Neural cell (in vitro differentiated cells): ENCODE measurements around the gene TMEM254. TPM values are rescaled to one million over a fixed set of nuclear protein-coding genes. Genes with fewer than 3 reads are reported as not detected.

Experiments used
- H2AFZ ChIP-seq: fragments of 200-600, 300-800 bp; sonication (generic), shearing (Covaris generic); 2 replicates; pipeline ENCODE4 v1.6.0; 2014; ENCODE audit warnings: low read depth, mild to moderate bottlenecking, antibody characterized with exemption, low read length, moderate library complexity
- H3F3A ChIP-seq: fragments of 200-600 bp; shearing (Covaris generic); 2 replicates; pipeline ENCODE4 v1.6.1; 2016; ENCODE audit warnings: mild to moderate bottlenecking, moderate library complexity, mixed read lengths, antibody characterized with exemption, low read length; ENCODE audit not compliant: insufficient read depth, poor library complexity, severe bottlenecking
- H3K27ac ChIP-seq: fragments of 200-600, 300-800 bp; sonication (generic), shearing (Covaris generic); 2 replicates; pipeline ENCODE4 v1.5.1; 2014; ENCODE audit warnings: mild to moderate bottlenecking, low read length, moderate library complexity
- H3K27me3 ChIP-seq: fragments of 300-800, 200-600 bp; sonication (generic), shearing (Covaris generic); 2 replicates; pipeline ENCODE4 v1.6.0; 2014; ENCODE audit warnings: mild to moderate bottlenecking, low read depth, low read length, moderate library complexity; ENCODE audit not compliant: insufficient read depth
- H3K36me3 ChIP-seq: fragments of 300-800, 200-600 bp; sonication (generic), shearing (Covaris generic); 2 replicates; pipeline ENCODE4 v1.5.1; 2014; ENCODE audit warnings: mild to moderate bottlenecking, antibody characterized with exemption, low read length, moderate library complexity; ENCODE audit not compliant: insufficient read depth
- H3K4me2 ChIP-seq: fragments of 300-800, 200-600 bp; sonication (generic), shearing (Covaris generic); 2 replicates; pipeline ENCODE4 v1.6.0; 2014; ENCODE audit warnings: mild to moderate bottlenecking, low read length
- H3K4me3 ChIP-seq: fragments of 300-800, 200-600 bp; sonication (generic), shearing (Covaris generic); 2 replicates; pipeline ENCODE4 v1.5.1; 2014; ENCODE audit warnings: mild to moderate bottlenecking, low read length, moderate library complexity
- H3K79me2 ChIP-seq: fragments of 200-600 bp; shearing (Covaris generic); replicated peaks from 2 replicates; pipeline ENCODE4 v1.6.0; 2014; ENCODE audit warnings: mild to moderate bottlenecking, low read length, moderate library complexity; ENCODE audit not compliant: insufficient read depth
- H3K9ac ChIP-seq: fragments of 300-800, 200-600 bp; sonication (generic), shearing (Covaris generic); 2 replicates; pipeline ENCODE4 v1.6.1; 2016; ENCODE audit warnings: mild to moderate bottlenecking, low read length, mixed read lengths
- H3K9me2 ChIP-seq: fragments of 200-600 bp; shearing (Covaris generic); 2 replicates; pipeline ENCODE4 v1.6.1; 2016; ENCODE audit warnings: mild to moderate bottlenecking, low read length, mixed read lengths; ENCODE audit not compliant: insufficient read depth
- H3K9me3 ChIP-seq: fragments of 200-600, 300-800 bp; sonication (generic), shearing (Covaris generic); 2 replicates; pipeline ENCODE4 v1.6.1; 2016; ENCODE audit warnings: mild to moderate bottlenecking, mixed run types, low read length, moderate library complexity, mixed read lengths
- H4K20me1 ChIP-seq: fragments of 200-600 bp; shearing (Covaris generic); 2 replicates; pipeline ENCODE4 v1.6.1; 2016; ENCODE audit warnings: mild to moderate bottlenecking, mixed run types; ENCODE audit not compliant: insufficient read depth
- EP300 ChIP-seq: fragments of 450-650 bp; conservative IDR thresholded peaks from 2 replicates; pipeline ENCODE4 v1.6.1; 2014; ENCODE audit warnings: antibody characterized with exemption, mild to moderate bottlenecking, moderate library complexity; ENCODE audit not compliant: poor library complexity, severe bottlenecking
- EZH2 ChIP-seq: fragments of 200-600, 300-800 bp; shearing (Covaris generic), sonication (generic); IDR thresholded peaks from 2 replicates; pipeline ENCODE4 v1.6.1; 2014; ENCODE audit warnings: antibody characterized with exemption, low read length, borderline replicate concordance, mild to moderate bottlenecking; ENCODE audit not compliant: insufficient read depth, poor library complexity, severe bottlenecking
- MXI1 ChIP-seq: fragments of 450-650 bp; conservative IDR thresholded peaks from 2 replicates; pipeline ENCODE4 v1.6.1; 2014; ENCODE audit warnings: antibody characterized with exemption, mild to moderate bottlenecking; ENCODE audit not compliant: poor library complexity, severe bottlenecking
- POLR2AphosphoS5 ChIP-seq: IDR thresholded peaks from 2 replicates; pipeline ENCODE4 v1.6.1; 2012
- RAD21 ChIP-seq: fragments of 450-650 bp; conservative IDR thresholded peaks from 2 replicates; pipeline ENCODE4 v1.6.1; 2014; ENCODE audit warnings: antibody characterized with exemption, mild to moderate bottlenecking, moderate library complexity
- SMC3 ChIP-seq: fragments of 450-650 bp; conservative IDR thresholded peaks from 2 replicates; pipeline ENCODE4 v1.6.1; 2014; ENCODE audit warnings: antibody characterized with exemption, mild to moderate bottlenecking, moderate library complexity; ENCODE audit not compliant: poor library complexity
- TAF1 ChIP-seq: IDR thresholded peaks from 2 replicates; pipeline ENCODE4 v1.6.1; 2012; ENCODE audit warnings: low read depth
- polyA plus RNA-seq: library from polyadenylated mRNA; depleted of rRNA; stranded (reverse); fragments of >200 nt; gene quantifications from 2 replicates; pipeline ENCODE4 v1.2.3, GENCODE V29; 2014
- TF ChIP-seq, protein P1 (sequence below): fragments of 450-650 bp; IDR thresholded peaks from 2 replicates; pipeline ENCODE4 v1.5.1; 2014; ENCODE audit warnings: antibody characterized with exemption, mild to moderate bottlenecking, moderate library complexity; ENCODE audit not compliant: poor library complexity, severe bottlenecking
- TF ChIP-seq, protein P2 (sequence below): IDR thresholded peaks from 2 replicates; pipeline ENCODE4 v1.6.1; 2012; ENCODE audit warnings: borderline replicate concordance

Gene TMEM254
- polyA plus RNA-seq, 1 donor from 2014 or later, result 24.3 TPM

DNA sequence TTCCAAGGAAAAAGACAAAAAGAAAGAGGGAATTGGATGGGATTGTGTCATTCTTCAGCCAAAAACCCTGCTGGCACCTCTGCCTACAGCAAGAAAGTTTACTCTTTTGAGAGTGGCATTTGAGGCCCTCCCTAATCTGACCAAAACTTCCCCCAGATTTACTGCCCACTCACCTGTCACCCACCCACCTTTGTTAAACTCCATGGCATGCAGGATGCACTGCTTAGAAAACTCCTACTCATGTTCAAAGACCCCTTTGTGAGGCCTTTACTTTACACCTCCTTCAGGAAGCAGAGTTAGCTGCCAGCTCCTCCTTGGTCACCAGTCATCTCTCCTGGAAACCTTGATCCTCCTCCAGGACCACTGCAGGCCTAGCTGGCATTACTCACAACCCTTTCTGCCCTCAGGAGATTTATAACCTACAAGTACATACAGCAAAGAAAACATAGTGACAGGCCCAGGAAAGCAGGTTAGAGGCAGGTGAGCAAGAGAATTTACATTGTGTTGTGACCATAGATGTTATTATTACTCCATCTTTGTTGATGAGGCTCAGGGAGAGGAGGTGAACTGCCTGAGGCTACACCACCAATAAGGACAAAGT, 43.7 kb downstream of the TMEM254 start:
- no peak overlapping the region for H3K4me2 ChIP-seq
- H3K9me2 ChIP-seq, result no peaks in the 10 kb centered on the region
- no peak overlapping the region for H2AFZ ChIP-seq
- H4K20me1 ChIP-seq, result no peaks in the 10 kb centered on the region
- no peaks in the 10 kb centered on the region for H3K27me3 ChIP-seq
- no peak overlapping the region for H3K27ac ChIP-seq
- no peak overlapping the region for H3K4me3 ChIP-seq
- TF ChIP-seq POLR2AphosphoS5 (no peak), RAD21 (no peak), EP300 (no peak), SMC3 (no peak), TAF1 (no peak), EZH2 (no peak), MXI1 (no peak)
- TF ChIP-seq, protein P1, sequence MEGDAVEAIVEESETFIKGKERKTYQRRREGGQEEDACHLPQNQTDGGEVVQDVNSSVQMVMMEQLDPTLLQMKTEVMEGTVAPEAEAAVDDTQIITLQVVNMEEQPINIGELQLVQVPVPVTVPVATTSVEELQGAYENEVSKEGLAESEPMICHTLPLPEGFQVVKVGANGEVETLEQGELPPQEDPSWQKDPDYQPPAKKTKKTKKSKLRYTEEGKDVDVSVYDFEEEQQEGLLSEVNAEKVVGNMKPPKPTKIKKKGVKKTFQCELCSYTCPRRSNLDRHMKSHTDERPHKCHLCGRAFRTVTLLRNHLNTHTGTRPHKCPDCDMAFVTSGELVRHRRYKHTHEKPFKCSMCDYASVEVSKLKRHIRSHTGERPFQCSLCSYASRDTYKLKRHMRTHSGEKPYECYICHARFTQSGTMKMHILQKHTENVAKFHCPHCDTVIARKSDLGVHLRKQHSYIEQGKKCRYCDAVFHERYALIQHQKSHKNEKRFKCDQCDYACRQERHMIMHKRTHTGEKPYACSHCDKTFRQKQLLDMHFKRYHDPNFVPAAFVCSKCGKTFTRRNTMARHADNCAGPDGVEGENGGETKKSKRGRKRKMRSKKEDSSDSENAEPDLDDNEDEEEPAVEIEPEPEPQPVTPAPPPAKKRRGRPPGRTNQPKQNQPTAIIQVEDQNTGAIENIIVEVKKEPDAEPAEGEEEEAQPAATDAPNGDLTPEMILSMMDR, result no peak
- TF ChIP-seq, protein P2, sequence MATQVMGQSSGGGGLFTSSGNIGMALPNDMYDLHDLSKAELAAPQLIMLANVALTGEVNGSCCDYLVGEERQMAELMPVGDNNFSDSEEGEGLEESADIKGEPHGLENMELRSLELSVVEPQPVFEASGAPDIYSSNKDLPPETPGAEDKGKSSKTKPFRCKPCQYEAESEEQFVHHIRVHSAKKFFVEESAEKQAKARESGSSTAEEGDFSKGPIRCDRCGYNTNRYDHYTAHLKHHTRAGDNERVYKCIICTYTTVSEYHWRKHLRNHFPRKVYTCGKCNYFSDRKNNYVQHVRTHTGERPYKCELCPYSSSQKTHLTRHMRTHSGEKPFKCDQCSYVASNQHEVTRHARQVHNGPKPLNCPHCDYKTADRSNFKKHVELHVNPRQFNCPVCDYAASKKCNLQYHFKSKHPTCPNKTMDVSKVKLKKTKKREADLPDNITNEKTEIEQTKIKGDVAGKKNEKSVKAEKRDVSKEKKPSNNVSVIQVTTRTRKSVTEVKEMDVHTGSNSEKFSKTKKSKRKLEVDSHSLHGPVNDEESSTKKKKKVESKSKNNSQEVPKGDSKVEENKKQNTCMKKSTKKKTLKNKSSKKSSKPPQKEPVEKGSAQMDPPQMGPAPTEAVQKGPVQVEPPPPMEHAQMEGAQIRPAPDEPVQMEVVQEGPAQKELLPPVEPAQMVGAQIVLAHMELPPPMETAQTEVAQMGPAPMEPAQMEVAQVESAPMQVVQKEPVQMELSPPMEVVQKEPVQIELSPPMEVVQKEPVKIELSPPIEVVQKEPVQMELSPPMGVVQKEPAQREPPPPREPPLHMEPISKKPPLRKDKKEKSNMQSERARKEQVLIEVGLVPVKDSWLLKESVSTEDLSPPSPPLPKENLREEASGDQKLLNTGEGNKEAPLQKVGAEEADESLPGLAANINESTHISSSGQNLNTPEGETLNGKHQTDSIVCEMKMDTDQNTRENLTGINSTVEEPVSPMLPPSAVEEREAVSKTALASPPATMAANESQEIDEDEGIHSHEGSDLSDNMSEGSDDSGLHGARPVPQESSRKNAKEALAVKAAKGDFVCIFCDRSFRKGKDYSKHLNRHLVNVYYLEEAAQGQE, result no peak
- H3K36me3 ChIP-seq, result no peaks in the 10 kb centered on the region
- H3K79me2 ChIP-seq, result no peaks in the 10 kb centered on the region
- no peaks in the 10 kb centered on the region for H3K9me3 ChIP-seq
- H3F3A ChIP-seq, result no peaks in the 10 kb centered on the region
- H3K9ac ChIP-seq, result no peak overlapping the region

DNA sequence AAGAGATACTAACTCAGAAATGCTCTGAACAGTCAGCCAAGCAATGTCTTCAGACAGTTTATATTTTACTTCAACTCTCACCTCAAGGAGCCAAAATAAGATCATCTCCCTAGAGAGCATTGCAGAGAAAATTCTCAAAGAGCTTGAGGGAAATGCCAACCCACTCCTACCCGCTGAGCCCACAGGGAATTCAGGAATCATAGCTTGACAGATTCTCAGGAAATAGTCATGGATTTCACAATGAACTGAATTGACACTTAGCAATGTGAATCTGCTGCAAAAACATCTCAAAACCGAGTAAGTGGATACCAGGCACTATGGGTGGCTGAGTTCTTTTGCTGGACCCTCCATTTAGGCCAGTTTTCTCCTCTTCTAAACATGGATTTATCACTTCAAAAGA, 44.3 kb downstream of the TMEM254 start:
- Histone ChIP-seq H3K4me2 (no peak overlapping the region), H3K36me3 (no peaks in the 10 kb centered on the region), H3K79me2 (no peaks in the 10 kb centered on the region), H3K9me2 (no peaks in the 10 kb centered on the region), H2AFZ (no peak overlapping the region), H3F3A (no peaks in the 10 kb centered on the region), H3K9me3 (no peaks in the 10 kb centered on the region), H3K4me3 (no peak overlapping the region), H3K27me3 (no peaks in the 10 kb centered on the region), H3K9ac (no peak overlapping the region), H4K20me1 (no peaks in the 10 kb centered on the region), H3K27ac (no peak overlapping the region)
- TF ChIP-seq MXI1, result no peak
- TF ChIP-seq EP300, result no peak
- no peak for TF ChIP-seq POLR2AphosphoS5
- no peak for TF ChIP-seq TAF1
- TF ChIP-seq, protein P1, result no peak
- TF ChIP-seq, protein P2, result no peak
- TF ChIP-seq SMC3, result no peak
- TF ChIP-seq EZH2, result no peak
- no peak for TF ChIP-seq RAD21
